NT2/D1 (cell line): ENCODE results near the gene NPL.

Source experiments
- SUZ12 ChIP-seq: IDR thresholded peaks from 2 replicates; pipeline ENCODE4 v1.6.1; 2011; ENCODE audit not compliant: insufficient read length, insufficient read depth; ENCODE audit errors: extremely low read depth
- YY1 ChIP-seq: IDR thresholded peaks from 2 replicates; pipeline ENCODE4 v1.6.1; 2011; ENCODE audit not compliant: insufficient read length, insufficient read depth
- ZNF274 ChIP-seq: IDR thresholded peaks from 2 replicates; pipeline ENCODE4 v1.6.1; 2011; ENCODE audit warnings: mild to moderate bottlenecking, low read depth, low read length

GRCh38 chr1:182784556-182785171 lies 4.9 kb upstream of the NPL start:
- TF ChIP-seq YY1 (no peak), SUZ12 (no peak), ZNF274 (no peak)
